C4-2B (cell line): ENCODE data around the gene CYLC2.

Experiments used
- ZFX ChIP-seq: fragments of 450-650 bp; IDR thresholded peaks from 2 replicates; pipeline ENCODE4 v1.6.1; 2017
- TF ChIP-seq, protein P1 (sequence below): fragments of 450-650 bp; conservative IDR thresholded peaks from 2 replicates; pipeline ENCODE4 v1.5.1; 2017; ENCODE audit warnings: mild to moderate bottlenecking

DNA sequence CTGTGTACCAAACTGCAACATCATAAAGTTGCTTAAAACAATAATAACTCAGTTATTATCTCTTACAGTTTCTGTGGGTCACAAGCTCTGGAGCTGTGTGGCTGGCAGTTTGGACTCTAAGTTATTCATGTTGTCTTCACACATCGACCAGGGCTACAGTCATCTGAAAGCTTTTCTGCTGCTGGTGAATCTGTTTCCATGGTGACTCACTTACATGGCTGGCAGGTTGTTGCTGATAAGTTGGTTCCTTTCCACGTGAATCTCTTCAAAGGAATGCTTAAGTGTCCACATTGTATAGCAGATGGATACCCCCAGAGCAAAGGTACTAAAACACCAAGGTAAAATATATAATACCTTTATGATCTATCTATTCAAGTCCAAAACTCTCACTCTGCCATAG lies 44.8 kb upstream of the CYLC2 start:
- TF ChIP-seq, protein P1, sequence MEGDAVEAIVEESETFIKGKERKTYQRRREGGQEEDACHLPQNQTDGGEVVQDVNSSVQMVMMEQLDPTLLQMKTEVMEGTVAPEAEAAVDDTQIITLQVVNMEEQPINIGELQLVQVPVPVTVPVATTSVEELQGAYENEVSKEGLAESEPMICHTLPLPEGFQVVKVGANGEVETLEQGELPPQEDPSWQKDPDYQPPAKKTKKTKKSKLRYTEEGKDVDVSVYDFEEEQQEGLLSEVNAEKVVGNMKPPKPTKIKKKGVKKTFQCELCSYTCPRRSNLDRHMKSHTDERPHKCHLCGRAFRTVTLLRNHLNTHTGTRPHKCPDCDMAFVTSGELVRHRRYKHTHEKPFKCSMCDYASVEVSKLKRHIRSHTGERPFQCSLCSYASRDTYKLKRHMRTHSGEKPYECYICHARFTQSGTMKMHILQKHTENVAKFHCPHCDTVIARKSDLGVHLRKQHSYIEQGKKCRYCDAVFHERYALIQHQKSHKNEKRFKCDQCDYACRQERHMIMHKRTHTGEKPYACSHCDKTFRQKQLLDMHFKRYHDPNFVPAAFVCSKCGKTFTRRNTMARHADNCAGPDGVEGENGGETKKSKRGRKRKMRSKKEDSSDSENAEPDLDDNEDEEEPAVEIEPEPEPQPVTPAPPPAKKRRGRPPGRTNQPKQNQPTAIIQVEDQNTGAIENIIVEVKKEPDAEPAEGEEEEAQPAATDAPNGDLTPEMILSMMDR: no peak
- TF ChIP-seq ZFX: no peak
